Nephron progenitor cell (in vitro differentiated cells): ENCODE data around the gene HEMK1.

Experiments
- DNase-seq: peaks from one replicate; pipeline ENCODE4 v3.0.0; 2021
- H3K27ac Mint-ChIP-seq: 2 replicates; pipeline ENCODE4 v1.8.0; 2021; ENCODE audit warnings: mild to moderate bottlenecking, moderate library complexity, mixed read lengths
- H3K27me3 Mint-ChIP-seq: 2 replicates; pipeline ENCODE4 v1.8.0; 2021; ENCODE audit warnings: mild to moderate bottlenecking, low read depth, mixed read lengths; ENCODE audit not compliant: poor library complexity
- H3K36me3 Mint-ChIP-seq: 2 replicates; pipeline ENCODE4 v1.8.0; 2021; ENCODE audit warnings: low read depth, mixed read lengths
- H3K4me1 Mint-ChIP-seq: 2 replicates; pipeline ENCODE4 v1.8.0; 2021; ENCODE audit warnings: mixed read lengths
- H3K4me3 Mint-ChIP-seq: 2 replicates; pipeline ENCODE4 v1.8.0; 2021; ENCODE audit warnings: mild to moderate bottlenecking, moderate library complexity, mixed read lengths
- H3K9me3 Mint-ChIP-seq: 2 replicates; pipeline ENCODE4 v1.8.0; 2021; ENCODE audit warnings: mild to moderate bottlenecking, moderate library complexity, mixed read lengths
- TF ChIP-seq, protein P1 (sequence below): fragments of 200-600 bp; sonication (generic); IDR thresholded peaks from 2 replicates; pipeline ENCODE4 v1.5.0; 2021; ENCODE audit warnings: antibody characterized with exemption

The HEMK1 gene

DNA sequence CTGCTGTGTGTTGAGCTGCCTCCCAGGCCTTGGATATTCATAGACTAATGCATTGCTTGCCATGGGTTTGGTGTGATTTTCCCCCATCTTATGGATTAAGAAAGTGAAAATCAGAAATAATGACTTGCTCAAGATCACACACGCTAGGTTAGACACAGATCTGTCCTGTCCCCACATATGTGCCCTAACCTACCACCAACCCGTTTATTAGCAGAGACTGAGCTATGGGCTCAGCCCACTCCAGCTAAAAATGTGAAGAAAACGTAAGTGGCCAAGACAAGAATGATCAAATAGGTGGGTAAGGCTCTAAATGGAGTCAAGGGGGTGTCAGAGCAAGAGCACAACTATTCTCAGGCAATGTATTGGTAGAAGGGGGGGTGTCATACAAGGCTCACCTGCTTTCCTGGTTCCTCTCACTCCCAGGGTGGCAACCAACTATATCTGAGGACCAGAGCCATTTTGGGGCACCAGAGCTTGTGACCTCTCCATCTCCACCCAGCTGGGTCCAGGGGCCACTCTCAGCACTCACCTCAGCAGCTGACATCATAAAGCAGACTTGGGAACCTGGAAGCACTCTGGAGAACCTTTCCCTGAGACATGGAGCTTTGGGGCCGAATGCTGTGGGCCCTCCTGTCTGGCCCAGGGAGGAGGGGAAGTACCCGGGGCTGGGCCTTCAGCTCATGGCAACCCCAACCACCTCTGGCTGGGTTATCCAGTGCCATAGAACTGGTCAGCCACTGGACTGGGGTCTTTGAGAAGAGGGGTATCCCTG, 1.4 kb downstream of the HEMK1 start:
- no peak for DNase-seq
- Mint-ChIP-seq H3K27ac (no peak overlapping the region), H3K27me3 (peaks cover 21% of the 10 kb centered on the region), H3K4me3 (peak overlapping the region; percentile 97), H3K9me3 (no peaks in the 10 kb centered on the region), H3K36me3 (no peaks in the 10 kb centered on the region), H3K4me1 (peaks cover 24% of the 10 kb centered on the region)
- TF ChIP-seq, protein P1, sequence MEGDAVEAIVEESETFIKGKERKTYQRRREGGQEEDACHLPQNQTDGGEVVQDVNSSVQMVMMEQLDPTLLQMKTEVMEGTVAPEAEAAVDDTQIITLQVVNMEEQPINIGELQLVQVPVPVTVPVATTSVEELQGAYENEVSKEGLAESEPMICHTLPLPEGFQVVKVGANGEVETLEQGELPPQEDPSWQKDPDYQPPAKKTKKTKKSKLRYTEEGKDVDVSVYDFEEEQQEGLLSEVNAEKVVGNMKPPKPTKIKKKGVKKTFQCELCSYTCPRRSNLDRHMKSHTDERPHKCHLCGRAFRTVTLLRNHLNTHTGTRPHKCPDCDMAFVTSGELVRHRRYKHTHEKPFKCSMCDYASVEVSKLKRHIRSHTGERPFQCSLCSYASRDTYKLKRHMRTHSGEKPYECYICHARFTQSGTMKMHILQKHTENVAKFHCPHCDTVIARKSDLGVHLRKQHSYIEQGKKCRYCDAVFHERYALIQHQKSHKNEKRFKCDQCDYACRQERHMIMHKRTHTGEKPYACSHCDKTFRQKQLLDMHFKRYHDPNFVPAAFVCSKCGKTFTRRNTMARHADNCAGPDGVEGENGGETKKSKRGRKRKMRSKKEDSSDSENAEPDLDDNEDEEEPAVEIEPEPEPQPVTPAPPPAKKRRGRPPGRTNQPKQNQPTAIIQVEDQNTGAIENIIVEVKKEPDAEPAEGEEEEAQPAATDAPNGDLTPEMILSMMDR: no peak

DNA sequence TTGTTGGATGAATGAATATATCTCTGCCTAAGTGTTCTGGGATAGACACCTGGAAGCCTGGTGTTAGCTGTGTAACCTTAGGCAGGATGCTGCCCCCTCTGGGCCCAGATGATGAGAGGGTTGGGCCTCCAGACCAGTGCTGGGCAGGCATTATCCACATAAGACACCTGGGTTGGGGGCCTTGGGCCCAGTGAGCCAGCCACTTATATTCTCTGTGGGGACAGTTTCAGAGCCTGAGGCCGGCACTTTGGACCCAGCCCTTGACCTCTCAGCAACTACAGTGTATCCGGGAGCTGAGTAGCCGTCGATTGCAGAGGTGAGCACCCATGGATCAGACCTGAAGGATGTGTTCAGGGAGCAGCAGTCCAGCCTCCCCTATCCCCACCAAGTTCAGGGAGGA, 2.2 kb downstream of the HEMK1 start:
- no peak for DNase-seq
- H3K4me3 Mint-ChIP-seq: no peak overlapping the region
- H3K27ac Mint-ChIP-seq: no peak overlapping the region
- no peaks in the 10 kb centered on the region for H3K36me3 Mint-ChIP-seq
- peaks cover 15% of the 10 kb centered on the region for H3K27me3 Mint-ChIP-seq
- TF ChIP-seq, protein P1: no peak
- H3K9me3 Mint-ChIP-seq: no peaks in the 10 kb centered on the region
- H3K4me1 Mint-ChIP-seq: peaks cover 21% of the 10 kb centered on the region

DNA sequence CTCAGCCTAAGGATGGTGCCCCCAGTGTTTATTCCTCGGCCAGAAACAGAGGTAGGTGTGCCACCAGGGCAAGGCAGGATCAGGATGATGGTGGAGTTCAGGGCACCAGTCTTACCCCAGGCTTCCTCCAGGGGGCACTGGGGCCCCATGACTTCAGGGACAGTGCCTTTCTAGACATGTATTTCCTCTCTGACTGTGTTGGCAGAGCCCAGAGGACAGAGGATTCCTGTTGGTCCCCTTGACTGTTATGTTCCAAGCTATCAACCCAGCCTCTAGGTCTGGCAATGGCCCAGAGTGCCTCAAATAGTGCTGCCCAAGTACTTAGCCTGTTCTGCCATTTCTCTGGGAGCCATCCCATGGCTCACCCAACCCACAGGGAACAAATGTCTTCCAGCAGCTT, 2.8 kb downstream of the HEMK1 start:
- TF ChIP-seq, protein P1: peak; percentile 77
- Mint-ChIP-seq H3K9me3 (no peaks in the 10 kb centered on the region), H3K36me3 (no peaks in the 10 kb centered on the region), H3K4me3 (no peak overlapping the region), H3K27ac (no peak overlapping the region), H3K4me1 (peaks cover 18% of the 10 kb centered on the region), H3K27me3 (peaks cover 8% of the 10 kb centered on the region)
- DNase-seq: peak; percentile 74

DNA sequence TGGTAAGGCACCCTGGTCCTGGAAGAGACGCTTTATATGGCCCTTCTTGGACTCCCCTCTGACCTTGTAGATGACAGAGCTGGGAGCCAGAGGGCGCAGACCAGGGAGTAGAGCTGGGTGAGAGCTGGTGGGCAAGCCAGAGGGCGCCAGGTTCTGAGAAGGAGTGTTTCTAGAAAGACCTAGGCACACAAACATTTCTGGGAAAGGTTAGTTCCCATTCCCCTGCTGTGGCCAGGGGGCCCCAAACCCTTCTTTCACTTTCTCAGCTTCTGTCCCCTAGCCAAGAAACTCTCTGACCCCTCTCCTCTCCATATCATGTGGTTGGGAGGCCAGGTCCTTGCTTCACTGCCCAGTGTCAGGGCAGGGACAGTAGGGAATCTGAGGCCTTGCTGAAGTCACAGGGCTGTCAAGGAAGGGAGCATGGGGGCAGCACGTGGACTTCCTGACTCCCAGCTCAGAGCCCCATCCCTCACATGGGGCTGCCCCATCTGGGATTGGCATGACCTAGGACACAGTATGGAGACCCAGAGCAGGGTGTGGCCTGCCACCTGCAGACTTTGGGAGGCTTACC, 3.6 kb downstream of the HEMK1 start:
- no peak overlapping the region for H3K27ac Mint-ChIP-seq
- H3K9me3 Mint-ChIP-seq: no peaks in the 10 kb centered on the region
- DNase-seq: no peak
- H3K4me1 Mint-ChIP-seq: peaks cover 14% of the 10 kb centered on the region
- no peaks in the 10 kb centered on the region for H3K36me3 Mint-ChIP-seq
- H3K27me3 Mint-ChIP-seq: peaks cover 3% of the 10 kb centered on the region
- TF ChIP-seq, protein P1: no peak
- H3K4me3 Mint-ChIP-seq: no peak overlapping the region

DNA sequence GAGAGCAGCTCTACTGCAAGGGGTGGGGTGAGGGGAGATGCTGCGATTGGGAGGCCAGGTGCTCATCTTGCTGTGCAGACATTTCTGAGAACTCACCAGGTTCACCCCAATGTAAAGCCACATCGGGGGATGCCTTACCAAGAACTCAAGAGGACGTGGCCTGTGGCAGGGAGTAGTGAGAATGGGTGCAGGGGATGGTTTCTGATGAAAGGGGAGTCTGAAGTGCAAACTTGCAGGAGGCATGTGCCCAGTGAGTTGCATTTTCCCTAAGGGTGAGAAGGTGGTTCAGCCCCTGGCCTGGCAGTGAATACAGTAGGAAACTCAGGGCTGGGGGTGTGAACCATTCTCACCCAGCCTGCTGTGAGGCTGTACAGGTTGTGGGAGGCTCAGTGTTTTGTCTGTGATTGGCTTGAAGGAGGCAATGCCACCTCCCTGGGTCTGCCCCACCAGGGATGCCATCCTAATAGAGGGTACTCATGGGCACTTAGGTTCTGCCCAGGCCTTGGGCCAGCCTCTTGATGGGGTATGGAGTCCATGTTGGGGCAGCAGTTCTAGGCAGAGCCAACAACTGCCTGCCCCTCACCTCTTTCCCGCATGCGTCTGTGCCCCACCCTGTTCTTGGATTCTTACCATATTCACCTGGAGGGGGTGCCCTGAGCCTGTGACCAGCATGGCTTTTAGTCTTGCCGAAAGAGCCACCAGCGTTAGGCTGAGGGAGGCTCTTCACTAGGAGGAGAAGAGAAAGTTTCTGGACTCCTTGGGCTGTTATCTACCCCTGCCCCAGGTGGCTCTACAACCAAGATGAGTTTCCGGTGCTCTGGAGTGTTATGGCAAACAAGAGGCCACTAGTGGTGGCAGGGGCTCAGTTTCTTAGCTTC, 4.5 kb downstream of the HEMK1 start:
- no peak overlapping the region for H3K27ac Mint-ChIP-seq
- no peaks in the 10 kb centered on the region for H3K27me3 Mint-ChIP-seq
- TF ChIP-seq, protein P1: no peak

More for the DNA sequence above, 4.5 kb downstream of the HEMK1 start:
- no peak for DNase-seq
- H3K4me3 Mint-ChIP-seq: no peak overlapping the region
- no peaks in the 10 kb centered on the region for H3K36me3 Mint-ChIP-seq
- no peaks in the 10 kb centered on the region for H3K9me3 Mint-ChIP-seq
- H3K4me1 Mint-ChIP-seq: peaks cover 11% of the 10 kb centered on the region
